Testis (tissue), 2 donors: ENCODE results near the gene SLC16A2.

Experiments used
- POLR2A ChIP-seq: fragments of 450-650 bp; IDR thresholded peaks from one replicate; pipeline ENCODE4 v1.6.1; 2017; ENCODE audit warnings: antibody characterized with exemption, mild to moderate bottlenecking, moderate library complexity
- TF ChIP-seq, protein P1 (sequence below), 3 experiments: fragments of 450-650 bp in 2 of 3; fragments of 200-600 bp in 1 of 3; sonication (generic) in 1 of 3; IDR thresholded peaks; one replicate each; pipeline ENCODE4 v1.5.1; 2016 to 2019; ENCODE audit warnings: antibody characterized with exemption in 3 of 3, mild to moderate bottlenecking in 2 of 3, moderate library complexity in 1 of 3

DNA sequence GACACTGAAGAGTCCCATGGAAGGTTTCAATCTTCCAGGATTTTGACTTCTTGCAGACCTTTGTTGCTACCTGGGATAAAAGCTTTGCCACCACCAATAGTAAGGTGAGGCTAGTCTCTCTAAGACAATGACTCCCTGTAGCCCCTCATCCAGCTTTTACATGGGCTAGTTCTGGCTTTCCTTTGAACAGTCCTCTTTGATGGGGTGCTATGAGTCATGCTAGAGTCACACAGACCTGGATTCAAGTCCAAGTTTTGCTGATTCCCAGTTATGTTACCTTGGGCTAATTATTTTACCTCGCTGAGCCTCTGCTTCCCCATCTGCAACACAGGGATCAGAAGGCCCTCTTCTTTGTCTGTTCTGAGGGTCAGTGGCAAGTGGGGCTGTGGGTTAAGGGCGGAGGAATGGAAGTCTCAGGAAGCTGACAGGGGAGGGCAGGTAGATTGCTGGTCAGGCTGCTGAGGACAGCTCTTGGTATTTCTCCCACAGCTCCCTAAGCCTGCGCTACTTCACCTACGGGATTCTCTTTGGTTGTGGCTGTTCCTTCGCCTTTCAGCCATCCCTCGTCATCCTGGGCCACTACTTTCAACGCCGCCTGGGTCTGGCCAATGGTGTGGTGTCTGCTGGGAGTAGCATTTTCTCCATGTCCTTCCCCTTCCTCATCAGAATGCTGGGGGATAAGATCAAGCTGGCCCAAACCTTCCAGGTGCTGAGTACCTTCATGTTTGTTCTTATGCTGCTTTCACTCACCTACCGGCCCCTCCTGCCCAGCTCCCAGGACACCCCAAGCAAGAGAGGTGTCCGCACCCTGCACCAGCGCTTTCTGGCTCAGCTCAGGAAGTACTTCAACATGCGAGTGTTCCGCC, 102.8 kb downstream of the SLC16A2 start:
- TF ChIP-seq, protein P1, sequence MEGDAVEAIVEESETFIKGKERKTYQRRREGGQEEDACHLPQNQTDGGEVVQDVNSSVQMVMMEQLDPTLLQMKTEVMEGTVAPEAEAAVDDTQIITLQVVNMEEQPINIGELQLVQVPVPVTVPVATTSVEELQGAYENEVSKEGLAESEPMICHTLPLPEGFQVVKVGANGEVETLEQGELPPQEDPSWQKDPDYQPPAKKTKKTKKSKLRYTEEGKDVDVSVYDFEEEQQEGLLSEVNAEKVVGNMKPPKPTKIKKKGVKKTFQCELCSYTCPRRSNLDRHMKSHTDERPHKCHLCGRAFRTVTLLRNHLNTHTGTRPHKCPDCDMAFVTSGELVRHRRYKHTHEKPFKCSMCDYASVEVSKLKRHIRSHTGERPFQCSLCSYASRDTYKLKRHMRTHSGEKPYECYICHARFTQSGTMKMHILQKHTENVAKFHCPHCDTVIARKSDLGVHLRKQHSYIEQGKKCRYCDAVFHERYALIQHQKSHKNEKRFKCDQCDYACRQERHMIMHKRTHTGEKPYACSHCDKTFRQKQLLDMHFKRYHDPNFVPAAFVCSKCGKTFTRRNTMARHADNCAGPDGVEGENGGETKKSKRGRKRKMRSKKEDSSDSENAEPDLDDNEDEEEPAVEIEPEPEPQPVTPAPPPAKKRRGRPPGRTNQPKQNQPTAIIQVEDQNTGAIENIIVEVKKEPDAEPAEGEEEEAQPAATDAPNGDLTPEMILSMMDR (IDR thresholded peaks at IDR 0.05): no peak
- TF ChIP-seq POLR2A: no peak
